Liver (tissue), 3 donors: ENCODE data around the gene CDC42BPG.

Experiments
- CTCF ChIP-seq: fragments of 150-350 bp; IDR thresholded peaks from 2 replicates; pipeline ENCODE4 v1.5.1; 2017; ENCODE audit warnings: improper control_type of control experiment, low read depth, low read length; ENCODE audit not compliant: missing input control
- EGR1 ChIP-seq, 2 donors: IDR thresholded peaks; 2 replicates each; pipeline ENCODE4 v1.6.1; 2016 to 2018; ENCODE audit warnings: antibody characterized with exemption in 2 of 2, low read depth in 2 of 2
- GABPA ChIP-seq, 2 donors: IDR thresholded peaks in 1 of 2; conservative IDR thresholded peaks in 1 of 2; 2 replicates each; pipeline ENCODE4 v1.6.1; 2016; ENCODE audit warnings: antibody characterized with exemption in 2 of 2, mild to moderate bottlenecking in 1 of 2, moderate library complexity in 1 of 2
- REST ChIP-seq: IDR thresholded peaks from 2 replicates; pipeline ENCODE4 v1.6.1; 2016; ENCODE audit warnings: antibody characterized with exemption, mild to moderate bottlenecking
- donor health status: healthy.
- donor health status: healthy.

GRCh38 chr11:64823568-64824119 lies 20.8 kb downstream of the CDC42BPG start:
- TF ChIP-seq CTCF: no peak
- TF ChIP-seq GABPA (IDR thresholded peaks at IDR 0.05 in 1 of 2, conservative IDR thresholded peaks at IDR 0.05 in 1 of 2): no peak
- TF ChIP-seq REST: no peak
- no peak for TF ChIP-seq EGR1 (IDR thresholded peaks at IDR 0.05; ENCODE audit: low read depth in 2 of 2)
